Bronchial epithelial cell (primary cell): ENCODE data around the gene RPRD1A. TPM values are rescaled to one million over a fixed set of nuclear protein-coding genes. Genes with fewer than 3 reads are reported as not detected.

Experiments used
- DNase-seq: peaks from one replicate; pipeline ENCODE4 v3.0.0-alpha.2; 2010; ENCODE audit warnings: low read depth
- FAIRE-seq: peaks from 2 replicates; lab custom pipeline; 2011; peaks lifted over from hg19 to GRCh38; lab: Jason Lieb, UNC
- H3K27me3 ChIP-seq: 2 replicates; pipeline ENCODE4 v1.5.1; 2011; ENCODE audit warnings: low read length; ENCODE audit not compliant: control insufficient read depth, insufficient read depth
- H3K36me3 ChIP-seq: 2 replicates; pipeline ENCODE4 v1.5.1; 2011; ENCODE audit warnings: low read length; ENCODE audit not compliant: control insufficient read depth, insufficient read depth
- H3K4me3 ChIP-seq: 2 replicates; pipeline ENCODE4 v1.5.1; 2011; ENCODE audit warnings: mild to moderate bottlenecking, low read depth, low read length, control low read depth
- total RNA-seq: library from RNA; depleted of rRNA; stranded (reverse); fragments of >200 nt; gene quantifications from 2 replicates; pipeline ENCODE4 v1.2.1, GENCODE V29; 2014
- TF ChIP-seq, protein P1 (sequence below): IDR thresholded peaks from 2 replicates; pipeline ENCODE4 v1.5.1; 2011; ENCODE audit warnings: mild to moderate bottlenecking, moderate library complexity, low read length, control low read depth, inconsistent platforms; ENCODE audit not compliant: insufficient read depth, severe bottlenecking

RPRD1A gene
- total RNA-seq, 1 donor from 2014 or later: 77.1 TPM

DNA sequence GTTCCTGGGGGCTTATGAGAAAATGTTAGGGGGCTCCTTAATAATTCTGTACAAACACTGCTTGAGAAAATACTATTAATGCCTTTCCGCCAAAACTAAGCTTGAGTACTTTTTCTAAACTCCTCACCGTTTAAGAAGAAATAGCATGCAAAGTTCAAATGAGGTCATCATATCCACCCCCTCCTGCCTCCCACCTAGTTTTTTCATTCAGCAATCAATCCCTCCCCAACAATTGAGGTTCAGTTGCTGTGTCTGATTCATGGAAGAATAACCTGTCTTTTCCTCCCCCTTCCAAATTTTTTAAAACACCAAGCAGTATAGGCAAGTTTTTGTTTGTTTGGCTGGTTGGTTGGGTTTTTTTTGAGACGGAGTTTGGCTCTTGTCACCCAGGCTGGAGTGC lies 119.3 kb downstream of the RPRD1A start:
- Histone ChIP-seq H3K27me3 (no peaks in the 10 kb centered on the region), H3K36me3 (no peaks in the 10 kb centered on the region), H3K4me3 (no peak overlapping the region)
- no peak for FAIRE-seq
- TF ChIP-seq, protein P1, sequence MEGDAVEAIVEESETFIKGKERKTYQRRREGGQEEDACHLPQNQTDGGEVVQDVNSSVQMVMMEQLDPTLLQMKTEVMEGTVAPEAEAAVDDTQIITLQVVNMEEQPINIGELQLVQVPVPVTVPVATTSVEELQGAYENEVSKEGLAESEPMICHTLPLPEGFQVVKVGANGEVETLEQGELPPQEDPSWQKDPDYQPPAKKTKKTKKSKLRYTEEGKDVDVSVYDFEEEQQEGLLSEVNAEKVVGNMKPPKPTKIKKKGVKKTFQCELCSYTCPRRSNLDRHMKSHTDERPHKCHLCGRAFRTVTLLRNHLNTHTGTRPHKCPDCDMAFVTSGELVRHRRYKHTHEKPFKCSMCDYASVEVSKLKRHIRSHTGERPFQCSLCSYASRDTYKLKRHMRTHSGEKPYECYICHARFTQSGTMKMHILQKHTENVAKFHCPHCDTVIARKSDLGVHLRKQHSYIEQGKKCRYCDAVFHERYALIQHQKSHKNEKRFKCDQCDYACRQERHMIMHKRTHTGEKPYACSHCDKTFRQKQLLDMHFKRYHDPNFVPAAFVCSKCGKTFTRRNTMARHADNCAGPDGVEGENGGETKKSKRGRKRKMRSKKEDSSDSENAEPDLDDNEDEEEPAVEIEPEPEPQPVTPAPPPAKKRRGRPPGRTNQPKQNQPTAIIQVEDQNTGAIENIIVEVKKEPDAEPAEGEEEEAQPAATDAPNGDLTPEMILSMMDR: no peak
- no peak for DNase-seq

DNA sequence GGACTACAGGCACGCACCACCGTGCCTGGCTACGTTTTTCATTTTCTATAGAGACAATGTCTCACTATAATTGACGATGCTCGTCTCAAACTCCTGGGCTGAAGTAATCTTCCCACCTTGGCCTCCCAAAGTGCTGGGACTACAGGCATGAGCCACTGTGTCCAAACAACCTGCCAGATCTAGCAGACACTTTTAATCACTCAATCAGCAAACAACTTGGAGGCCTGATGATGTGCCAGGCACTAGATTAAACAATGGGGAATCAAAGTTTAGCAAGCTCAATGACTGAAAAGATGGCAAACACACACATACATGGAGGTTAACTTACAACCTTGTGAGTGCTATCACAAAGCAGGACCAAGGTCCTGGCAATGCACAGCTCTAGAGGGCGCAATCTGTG lies 124.7 kb downstream of the RPRD1A start:
- TF ChIP-seq, protein P1: no peak
- Histone ChIP-seq H3K36me3 (no peaks in the 10 kb centered on the region), H3K27me3 (no peaks in the 10 kb centered on the region), H3K4me3 (no peak overlapping the region)
- no peak for DNase-seq
- FAIRE-seq: no peak

DNA sequence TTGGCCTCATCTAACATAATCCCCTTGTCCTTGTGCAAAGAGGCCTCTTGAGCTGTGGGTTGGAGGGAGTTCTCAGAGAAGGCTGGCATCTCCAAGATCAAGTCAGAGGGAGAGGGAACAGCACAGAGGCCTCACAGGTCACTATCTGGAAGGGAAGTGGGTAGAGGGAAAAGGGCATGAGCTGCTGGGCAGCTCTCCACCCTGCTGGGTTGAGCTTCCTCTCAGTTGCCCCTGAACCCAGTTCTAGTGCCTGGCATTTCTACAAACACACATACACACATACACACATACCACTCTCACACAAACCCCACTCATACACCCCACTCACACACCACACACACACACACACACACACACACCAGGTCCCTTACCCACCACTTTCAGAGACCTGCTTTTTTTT lies 125.2 kb downstream of the RPRD1A start:
- H3K27me3 ChIP-seq: no peaks in the 10 kb centered on the region
- H3K4me3 ChIP-seq: no peak overlapping the region
- DNase-seq (no peak), FAIRE-seq (no peak)
- TF ChIP-seq, protein P1: no peak
- no peaks in the 10 kb centered on the region for H3K36me3 ChIP-seq

DNA sequence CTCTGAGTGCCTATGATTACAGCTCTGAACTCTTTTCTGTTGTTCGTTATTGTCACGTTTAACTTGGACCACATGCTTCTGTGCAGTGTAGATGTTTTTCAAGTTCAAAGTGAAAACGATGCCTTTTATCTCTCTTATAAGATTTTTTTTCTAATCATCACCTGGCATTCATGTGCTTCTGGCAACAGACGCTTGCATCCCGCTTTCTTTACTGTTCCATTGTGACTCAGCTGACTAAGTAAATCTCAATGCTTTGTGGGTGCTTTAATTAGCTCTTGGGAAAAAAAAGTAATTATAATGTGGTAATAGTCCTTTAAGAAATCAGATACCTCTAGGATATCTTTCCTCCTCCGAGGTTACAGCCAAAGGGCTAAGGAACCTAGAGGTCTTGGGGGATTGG lies 126.1 kb downstream of the RPRD1A start:
- TF ChIP-seq, protein P1: no peak
- Histone ChIP-seq H3K36me3 (no peaks in the 10 kb centered on the region), H3K27me3 (no peaks in the 10 kb centered on the region), H3K4me3 (no peak overlapping the region)
- FAIRE-seq: no peak
- DNase-seq: no peak

Other genes with a start within 250 kb of the RPRD1A start
- 152 and 218 TPM in 2 replicates for gene SLC39A6, start 61.8 kb upstream of the RPRD1A start, total RNA-seq
- gene ELP2, start 62.3 kb upstream of the RPRD1A start, total RNA-seq: 72.9 and 89.4 TPM in 2 replicates
- gene MOCOS, start 119.9 kb upstream of the RPRD1A start, total RNA-seq: 24.5 and 37.0 TPM in 2 replicates
- 8.8 and 15.8 TPM in 2 replicates for gene FHOD3, start 230.2 kb upstream of the RPRD1A start, total RNA-seq